ENCODE results near the gene OR2B3. TPM values are rescaled to one million over a fixed set of nuclear protein-coding genes. Genes with fewer than 3 reads are reported as not detected.

OR2B3 gene
- total and polyA plus RNA-seq, 8 donors: not detected

DNA sequence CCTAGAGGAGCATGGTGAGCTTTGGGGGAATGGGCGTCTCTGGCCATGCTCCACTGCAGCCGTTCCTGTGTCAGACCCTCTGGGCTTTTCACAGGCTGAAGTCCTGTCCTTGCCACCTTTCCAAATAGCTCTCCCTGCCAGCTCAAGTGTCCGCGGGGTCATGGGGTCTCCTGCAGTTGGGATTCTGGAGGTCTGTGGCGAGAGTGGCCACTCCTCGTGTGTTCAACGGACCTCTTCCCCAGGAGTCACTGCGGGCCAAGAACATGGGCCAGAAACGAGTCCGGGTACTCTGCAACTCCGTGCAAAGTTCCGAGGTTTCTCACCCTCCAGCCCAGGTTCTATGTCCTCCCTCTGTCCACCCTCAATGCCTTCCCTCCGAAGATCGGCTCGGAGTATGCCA, 4.7 kb downstream of the OR2B3 start:
- Histone ChIP-seq H3K36me3 (no peaks in the 10 kb centered on the region), H3K4me3 (no peak overlapping the region), H3K27me3 (no peaks in the 10 kb centered on the region), H3K4me1 (no peaks in the 10 kb centered on the region), H3K27ac (no peak overlapping the region), H3K9me3 (no peaks in the 10 kb centered on the region)
- 74 to 86% methylated on average over 15 of the region's 15 CpGs for WGBS, 2 donors
- intact Hi-C loops (cut with DNase I): no loop called here
- FAIRE-seq (no peak), ATAC-seq (no peak), DNase-seq (peak in 1 of 6 donors; percentile 22)
- TF ChIP-seq, protein P1, sequence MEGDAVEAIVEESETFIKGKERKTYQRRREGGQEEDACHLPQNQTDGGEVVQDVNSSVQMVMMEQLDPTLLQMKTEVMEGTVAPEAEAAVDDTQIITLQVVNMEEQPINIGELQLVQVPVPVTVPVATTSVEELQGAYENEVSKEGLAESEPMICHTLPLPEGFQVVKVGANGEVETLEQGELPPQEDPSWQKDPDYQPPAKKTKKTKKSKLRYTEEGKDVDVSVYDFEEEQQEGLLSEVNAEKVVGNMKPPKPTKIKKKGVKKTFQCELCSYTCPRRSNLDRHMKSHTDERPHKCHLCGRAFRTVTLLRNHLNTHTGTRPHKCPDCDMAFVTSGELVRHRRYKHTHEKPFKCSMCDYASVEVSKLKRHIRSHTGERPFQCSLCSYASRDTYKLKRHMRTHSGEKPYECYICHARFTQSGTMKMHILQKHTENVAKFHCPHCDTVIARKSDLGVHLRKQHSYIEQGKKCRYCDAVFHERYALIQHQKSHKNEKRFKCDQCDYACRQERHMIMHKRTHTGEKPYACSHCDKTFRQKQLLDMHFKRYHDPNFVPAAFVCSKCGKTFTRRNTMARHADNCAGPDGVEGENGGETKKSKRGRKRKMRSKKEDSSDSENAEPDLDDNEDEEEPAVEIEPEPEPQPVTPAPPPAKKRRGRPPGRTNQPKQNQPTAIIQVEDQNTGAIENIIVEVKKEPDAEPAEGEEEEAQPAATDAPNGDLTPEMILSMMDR (IDR thresholded peaks at IDR 0.05): no peak

DNA sequence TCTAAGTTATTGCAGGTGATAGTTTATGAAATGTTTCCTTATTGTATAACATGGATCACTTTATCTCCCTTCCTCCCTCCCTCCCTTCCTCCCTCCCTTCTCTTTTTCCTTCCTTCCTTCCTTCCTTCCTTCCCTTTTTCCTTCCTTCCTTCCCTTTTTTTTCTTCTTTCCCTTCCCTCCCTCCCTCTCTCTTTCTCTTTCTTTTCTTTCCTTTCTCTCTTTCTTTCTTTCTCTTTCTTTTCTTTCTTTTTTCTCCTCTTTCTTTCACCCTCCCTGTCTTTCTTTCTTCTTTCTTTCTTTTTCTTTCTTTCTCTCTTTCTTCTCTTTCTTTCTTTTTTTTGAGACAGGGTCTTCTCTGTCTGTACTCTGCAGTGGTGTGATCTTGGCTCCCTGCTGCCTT, 5.8 kb downstream of the OR2B3 start:
- Histone ChIP-seq H3K4me3 (no peak overlapping the region), H3K27me3 (no peaks in the 10 kb centered on the region), H3K27ac (no peak overlapping the region), H3K9me3 (no peaks in the 10 kb centered on the region), H3K4me1 (no peaks in the 10 kb centered on the region), H3K36me3 (no peaks in the 10 kb centered on the region)
- TF ChIP-seq, protein P1 (IDR thresholded peaks at IDR 0.05): no peak
- no peak for ATAC-seq
- no peak for FAIRE-seq
- DNase-seq: no peak
- intact Hi-C loops (cut with DNase I): no loop called here

DNA sequence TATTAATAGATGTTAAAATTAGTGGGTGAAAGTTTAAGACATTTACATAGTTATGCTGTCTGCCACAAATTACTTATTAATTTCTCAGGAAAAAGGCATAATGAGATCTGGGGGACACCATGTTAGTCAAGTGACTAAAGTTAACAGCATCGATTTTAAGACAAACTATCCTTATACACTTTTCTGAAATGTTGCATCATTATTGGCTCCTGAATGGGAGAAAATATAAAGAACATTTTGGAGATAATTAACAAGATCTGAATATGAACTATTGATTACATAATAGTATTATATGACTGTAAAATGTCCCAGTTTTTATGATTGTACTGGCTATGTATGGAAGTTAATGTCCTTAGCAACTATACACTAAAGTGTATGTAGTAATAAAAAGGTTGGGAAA, 7.9 kb downstream of the OR2B3 start:
- TF ChIP-seq, protein P1 (IDR thresholded peaks at IDR 0.05): no peak

DNA sequence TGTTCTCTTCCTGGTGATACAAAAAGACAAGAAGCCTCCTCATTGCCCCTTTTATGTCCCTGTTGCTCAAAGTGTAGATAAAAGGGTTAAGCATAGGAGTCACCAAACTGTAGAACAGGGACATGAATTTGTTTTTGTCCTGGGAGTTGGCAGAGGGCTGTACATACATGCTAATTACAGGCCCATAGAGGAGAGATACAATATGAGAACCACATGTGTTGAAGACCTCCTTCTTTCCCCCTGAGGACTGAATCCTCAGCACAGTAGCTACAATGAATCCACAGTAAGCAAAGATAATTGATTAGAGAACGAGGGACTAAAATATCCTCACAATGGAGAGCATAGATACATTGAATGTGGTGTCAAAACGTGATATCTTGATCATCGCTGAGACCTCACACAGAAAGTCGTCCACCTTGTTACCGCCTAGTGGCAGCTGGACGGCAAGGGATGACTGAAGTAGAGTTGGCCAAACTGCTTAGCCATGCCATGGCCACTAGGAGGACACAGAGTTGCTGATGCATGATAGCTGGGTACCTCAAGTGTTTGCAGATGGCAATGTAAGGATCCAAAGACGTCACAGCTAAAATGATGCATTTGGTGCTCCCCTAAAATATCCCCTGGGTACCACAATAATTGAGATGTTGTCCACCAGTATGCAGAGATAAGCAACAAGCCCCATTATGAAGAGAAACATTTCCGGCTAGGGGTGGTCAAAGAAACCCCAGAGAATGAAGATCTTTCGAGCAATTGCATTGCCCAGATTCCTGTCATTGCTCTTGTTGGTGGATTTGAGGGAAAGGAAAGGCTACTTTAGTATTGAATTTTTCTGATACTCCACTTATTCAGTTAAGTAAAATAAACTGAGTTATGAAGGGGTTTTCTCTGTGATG, 15.0 kb downstream of the OR2B3 start:
- no peak overlapping the region for H3K27ac ChIP-seq
- H3K9me3 ChIP-seq: no peaks in the 10 kb centered on the region
- H3K27me3 ChIP-seq: peaks cover 0 to 9% (median 4%) of the 10 kb centered on the region in 4 donors
- DNase-seq (peak in 1 of 6 donors; percentile 16), FAIRE-seq (no peak), ATAC-seq (peak in 2 of 4 donors; percentile 68 to 69)
- no peaks in the 10 kb centered on the region for H3K36me3 ChIP-seq
- H3K4me1 ChIP-seq: no peaks in the 10 kb centered on the region
- no peak overlapping the region for H3K4me3 ChIP-seq
- TF ChIP-seq, protein P1 (IDR thresholded peaks at IDR 0.05): peak; percentile 24 to 36 (median 32)
- 25 to 26% methylated on average over 9 of the region's 9 CpGs for WGBS, 2 donors
- intact Hi-C loops (cut with DNase I): no loop called here

More for the DNA sequence above, 7.9 kb downstream of the OR2B3 start:
- peaks cover 0 to 3% (median 0%) of the 10 kb centered on the region in 4 donors for H3K27me3 ChIP-seq
- no peaks in the 10 kb centered on the region for H3K9me3 ChIP-seq
- H3K4me1 ChIP-seq: no peaks in the 10 kb centered on the region
- no peak overlapping the region for H3K27ac ChIP-seq
- DNase-seq (no peak), ATAC-seq (no peak), FAIRE-seq (no peak)
- 58 to 62% methylated on average over 1 of the region's 1 CpG for WGBS, 2 donors
- H3K4me3 ChIP-seq: no peak overlapping the region
- no peaks in the 10 kb centered on the region for H3K36me3 ChIP-seq
- intact Hi-C loops (cut with DNase I): no loop called here

DNA sequence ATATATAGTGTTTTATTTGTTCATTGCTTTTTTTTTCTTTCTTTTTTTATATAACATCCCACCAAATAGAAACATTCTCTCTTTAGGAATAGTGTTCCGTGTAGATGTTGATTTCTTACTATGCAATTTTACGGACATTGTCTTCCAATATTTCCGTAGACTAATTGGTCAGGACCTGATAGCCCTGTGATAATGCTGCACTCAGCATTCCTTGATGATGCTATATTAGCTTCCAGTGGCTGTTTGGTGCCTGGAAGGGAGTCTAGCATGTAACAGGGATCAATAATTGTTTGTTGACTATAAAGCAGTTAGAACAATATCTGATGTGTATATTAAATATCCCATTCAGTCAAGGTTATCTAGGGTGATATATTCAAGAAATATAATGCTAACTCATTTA, 35.4 kb downstream of the OR2B3 start:
- peaks cover 0 to 4% (median 0%) of the 10 kb centered on the region in 4 donors for H3K9me3 ChIP-seq
- no peaks in the 10 kb centered on the region for H3K4me1 ChIP-seq
- intact Hi-C loops (cut with DNase I): no loop called here
- TF ChIP-seq, protein P1 (IDR thresholded peaks at IDR 0.05): no peak
- no peak overlapping the region for H3K27ac ChIP-seq
- no peaks in the 10 kb centered on the region for H3K36me3 ChIP-seq
- DNase-seq (no peak), FAIRE-seq (no peak), ATAC-seq (no peak)
- peaks cover 0 to 19% (median 0%) of the 10 kb centered on the region in 4 donors for H3K27me3 ChIP-seq
- WGBS, 2 donors: 57 to 75% methylated on average over 3 of the region's 3 CpGs
- no peak overlapping the region for H3K4me3 ChIP-seq
